HepG2 (cell line): Measurements from ENCODE around the gene SGMS1. TPM values are rescaled to one million over a fixed set of nuclear protein-coding genes. Genes with fewer than 3 reads are reported as not detected.

Source experiments
- NFAT5 ChIP-seq: sonication (generic); formaldehyde crosslinking; IDR thresholded peaks from 2 replicates; pipeline ENCODE4 v1.4.0; 2020; ENCODE audit warnings: missing genetic modification reagents
- ZNF598 ChIP-seq: sonication (generic); formaldehyde crosslinking; IDR thresholded peaks from 2 replicates; pipeline ENCODE4 v1.5.1; 2020; ENCODE audit warnings: mild to moderate bottlenecking, missing genetic modification reagents, borderline replicate concordance
- ZNF7 ChIP-seq: IDR thresholded peaks from 2 replicates; pipeline ENCODE4 v1.6.1; 2016; ENCODE audit warnings: missing biosample characterization, missing genetic modification reagents
- polyA plus RNA-seq, 8 experiments: library from polyadenylated mRNA; depleted of rRNA in 3 of 8; stranded (reverse) in 7 of 8; unstranded in 1 of 8; fragments of >200 nt; fragmentation: Illumina TruSeq in 4 of 8; extraction: Trizol in 4 of 8; gene quantifications; 2 replicates each; pipeline versions ENCODE4 v1.2.1 to v1.2.3, GENCODE V29; 2011 to 2016; ENCODE audit warnings: low read depth in 4 of 8, missing spikeins in 1 of 8, mixed read lengths in 1 of 8; ENCODE audit not compliant: insufficient read depth in 1 of 8
- total RNA-seq, 5 experiments: library from RNA; depleted of rRNA; stranded (reverse); fragments of >200 nt; fragmentation: Illumina TruSeq; extraction: Trizol; gene quantifications; 2 replicates each; pipeline ENCODE4 v1.2.3, GENCODE V29; 2016; ENCODE audit warnings: low read depth in 1 of 5
- TF ChIP-seq, protein P1 (sequence below): sonication (generic); formaldehyde crosslinking; IDR thresholded peaks from 2 replicates; pipeline ENCODE4 v1.4.0; 2020; ENCODE audit warnings: missing genetic modification reagents, borderline replicate concordance

Gene SGMS1
- total and polyA plus RNA-seq, 2 of the 13 experiments (the other 11 are each of a cell fraction or from before 2014, with no cell fraction given): 6.5 to 15.1 TPM

- no peak for TF ChIP-seq NFAT5 (CRISPR knock-in tag)
- TF ChIP-seq ZNF598 (CRISPR knock-in tag): 0 out of 2 replicates have a peak, but pooled peaks have one; percentile 60
- TF ChIP-seq ZNF7: peak; percentile 87; the same call in 1 of the 2 replicates
- TF ChIP-seq, protein P1, sequence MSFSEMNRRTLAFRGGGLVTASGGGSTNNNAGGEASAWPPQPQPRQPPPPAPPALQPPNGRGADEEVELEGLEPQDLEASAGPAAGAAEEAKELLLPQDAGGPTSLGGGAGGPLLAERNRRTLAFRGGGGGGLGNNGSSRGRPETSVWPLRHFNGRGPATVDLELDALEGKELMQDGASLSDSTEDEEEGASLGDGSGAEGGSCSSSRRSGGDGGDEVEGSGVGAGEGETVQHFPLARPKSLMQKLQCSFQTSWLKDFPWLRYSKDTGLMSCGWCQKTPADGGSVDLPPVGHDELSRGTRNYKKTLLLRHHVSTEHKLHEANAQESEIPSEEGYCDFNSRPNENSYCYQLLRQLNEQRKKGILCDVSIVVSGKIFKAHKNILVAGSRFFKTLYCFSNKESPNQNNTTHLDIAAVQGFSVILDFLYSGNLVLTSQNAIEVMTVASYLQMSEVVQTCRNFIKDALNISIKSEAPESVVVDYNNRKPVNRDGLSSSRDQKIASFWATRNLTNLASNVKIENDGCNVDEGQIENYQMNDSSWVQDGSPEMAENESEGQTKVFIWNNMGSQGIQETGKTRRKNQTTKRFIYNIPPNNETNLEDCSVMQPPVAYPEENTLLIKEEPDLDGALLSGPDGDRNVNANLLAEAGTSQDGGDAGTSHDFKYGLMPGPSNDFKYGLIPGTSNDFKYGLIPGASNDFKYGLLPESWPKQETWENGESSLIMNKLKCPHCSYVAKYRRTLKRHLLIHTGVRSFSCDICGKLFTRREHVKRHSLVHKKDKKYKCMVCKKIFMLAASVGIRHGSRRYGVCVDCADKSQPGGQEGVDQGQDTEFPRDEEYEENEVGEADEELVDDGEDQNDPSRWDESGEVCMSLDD (CRISPR knock-in tag): no peak
These were observed 120.0 kb downstream of the SGMS1 start (continued) for GRCh38 chr10:50503661-50504320.
